GM12878 (cell line): ENCODE results near the gene DLX3. TPM values are rescaled to one million over a fixed set of nuclear protein-coding genes. Genes with fewer than 3 reads are reported as not detected.

Experiments
- ATAC-seq: fragments of 200-7000 bp; cut with Tn5 transposase; 3 replicates; pipeline ENCODE4 v1.9.1; 2020; ENCODE audit warnings: mild to moderate bottlenecking, moderate library complexity
- BruUV-seq: library from RNA; stranded (reverse); fragments of 400-500 nt; replicated peaks from 2 replicates; lab custom pipeline; 2021; lab: Mats Ljungman, UMichigan
- CTCF ChIA-PET: fragments of 300-600 bp; sonication (Branson Sonifier 250); formaldehyde crosslinking; extraction: SDS; loops from one replicate; lab custom pipeline; 2021; ENCODE audit warnings: inconsistent platforms; lab: Yijun Ruan, JAX
- POLR2A ChIA-PET: fragments of 350-600 bp; formaldehyde crosslinking; extraction: SDS; loops from one replicate; lab custom pipeline; 2021; ENCODE audit warnings: inconsistent platforms; lab: Charles Lee
- RAD21 ChIA-PET: fragments of 300-600 bp; sonication (Branson Sonifier 250); formaldehyde crosslinking; loops from one replicate; lab custom pipeline; 2023; ENCODE audit warnings: antibody characterized with exemption; ENCODE audit not compliant: unreplicated experiment; lab: Charles Lee
- SMC1A ChIA-PET: fragments of 300-600 bp; sonication (Branson Sonifier 250); formaldehyde crosslinking; loops from one replicate; lab custom pipeline; 2023; ENCODE audit not compliant: unreplicated experiment, uncharacterized antibody; lab: Charles Lee
- DNase-seq: peaks from one replicate; pipeline ENCODE4 v3.0.0-alpha.2; 2011; ENCODE audit warnings: low read depth, low spot score
- FAIRE-seq: peaks from 3 replicates; lab custom pipeline; 2011; peaks lifted over from hg19 to GRCh38; lab: Jason Lieb, UNC
- H2AFZ ChIP-seq: 2 replicates; pipeline ENCODE4 v1.6.0; 2011; ENCODE audit warnings: low read depth, low read length, control low read depth; ENCODE audit not compliant: control insufficient read depth
- H3K27ac ChIP-seq: 2 replicates; pipeline ENCODE4 v1.5.1; 2011; ENCODE audit warnings: control low read depth; ENCODE audit not compliant: control insufficient read depth, insufficient read depth
- H3K27me3 ChIP-seq, 2 experiments: replicated peaks in 1 of 2; 2 replicates each; pipeline versions ENCODE4 v1.6.0 to v1.6.1; 2011; ENCODE audit warnings: low read length in 1 of 2; ENCODE audit not compliant: control insufficient read depth in 2 of 2, insufficient read depth in 2 of 2
- H3K36me3 ChIP-seq, 2 experiments: 2 replicates each; pipeline ENCODE4 v1.5.1; 2011; ENCODE audit warnings: low read length in 1 of 2; ENCODE audit not compliant: control insufficient read depth in 2 of 2, insufficient read depth in 2 of 2
- H3K4me1 ChIP-seq: 2 replicates; pipeline ENCODE4 v1.6.1; 2011; ENCODE audit warnings: mild to moderate bottlenecking, low read length, moderate library complexity, mixed read lengths; ENCODE audit not compliant: control insufficient read depth, insufficient read depth
- H3K4me2 ChIP-seq: 2 replicates; pipeline ENCODE4 v1.6.0; 2011; ENCODE audit warnings: control low read depth; ENCODE audit not compliant: control insufficient read depth, insufficient read depth
- H3K4me3 ChIP-seq: fragments of 200-600 bp; sonication (generic); 2 replicates; pipeline ENCODE4 v1.5.1; 2016
- H3K79me2 ChIP-seq: 2 replicates; pipeline ENCODE4 v1.6.0; 2011; ENCODE audit warnings: low read length; ENCODE audit not compliant: control insufficient read depth, insufficient read depth
- H3K9ac ChIP-seq: 2 replicates; pipeline ENCODE4 v1.8.0; 2011; ENCODE audit warnings: low read length, control low read depth, mixed read lengths; ENCODE audit not compliant: control insufficient read depth, insufficient read depth
- H3K9me3 ChIP-seq: replicated peaks from 3 replicates; pipeline ENCODE4 v1.5.1; 2011; ENCODE audit warnings: mild to moderate bottlenecking, low read length; ENCODE audit not compliant: control insufficient read depth, insufficient read depth
- H4K20me1 ChIP-seq: 2 replicates; pipeline ENCODE4 v1.6.0; 2011; ENCODE audit not compliant: control insufficient read depth, insufficient read depth
- BACH1 ChIP-seq: fragments of 450-650 bp; IDR thresholded peaks from 2 replicates; pipeline ENCODE4 v1.6.1; 2017; ENCODE audit warnings: mild to moderate bottlenecking, borderline replicate concordance
- DPF2 ChIP-seq: fragments of 450-650 bp; IDR thresholded peaks from 2 replicates; pipeline ENCODE4 v1.6.1; 2017; ENCODE audit warnings: mild to moderate bottlenecking
- FOXM1 ChIP-seq: IDR thresholded peaks from 2 replicates; pipeline ENCODE4 v1.6.1; 2012; ENCODE audit warnings: low read depth, mild to moderate bottlenecking, inconsistent platforms, low read length, moderate library complexity
- KDM1A ChIP-seq: fragments of 200-600 bp; sonication (generic); IDR thresholded peaks from 2 replicates; pipeline ENCODE4 v1.6.1; 2016; ENCODE audit warnings: borderline replicate concordance
- MTA2 ChIP-seq: fragments of 450-650 bp; IDR thresholded peaks from 2 replicates; pipeline ENCODE4 v1.6.1; 2016; ENCODE audit warnings: low read depth, mild to moderate bottlenecking, moderate library complexity
- MTA3 ChIP-seq: IDR thresholded peaks from 2 replicates; pipeline ENCODE4 v1.6.1; 2012; ENCODE audit warnings: low read length, inconsistent platforms, borderline replicate concordance
- MYB ChIP-seq: fragments of 150-350 bp; IDR thresholded peaks from 2 replicates; pipeline ENCODE4 v1.6.1; 2014; ENCODE audit warnings: mild to moderate bottlenecking, low read depth, low read length, borderline replicate concordance
- NFYB ChIP-seq: IDR thresholded peaks from 2 replicates; pipeline ENCODE4 v1.6.1; 2011; ENCODE audit warnings: low read depth, mild to moderate bottlenecking, low read length, improper control_type of control experiment, moderate library complexity; ENCODE audit not compliant: insufficient read depth
- RAD21 ChIP-seq: IDR thresholded peaks from 2 replicates; pipeline ENCODE4 v1.6.1; 2011; ENCODE audit warnings: mild to moderate bottlenecking, low read depth, low read length, moderate library complexity; ENCODE audit not compliant: insufficient read depth
- RUNX3 ChIP-seq: IDR thresholded peaks from 2 replicates; pipeline ENCODE4 v1.6.1; 2012; ENCODE audit warnings: low read length, inconsistent platforms
- SMARCA5 ChIP-seq: fragments of 450-650 bp; IDR thresholded peaks from 2 replicates; pipeline ENCODE4 v1.6.1; 2017; ENCODE audit warnings: mild to moderate bottlenecking
- SMC3 ChIP-seq: IDR thresholded peaks from 2 replicates; pipeline ENCODE4 v1.6.1; 2011; ENCODE audit warnings: low read length, improper control_type of control experiment, borderline replicate concordance
- ZNF592 ChIP-seq: fragments of 450-650 bp; IDR thresholded peaks from 2 replicates; pipeline ENCODE4 v1.6.1; 2017; ENCODE audit warnings: mild to moderate bottlenecking, moderate library complexity
- ZZZ3 ChIP-seq: IDR thresholded peaks from 2 replicates; pipeline ENCODE4 v1.6.1; 2011; ENCODE audit warnings: low read depth; ENCODE audit not compliant: control insufficient read depth, insufficient read length
- WGBS: methylation state at CpG from one replicate; pipeline ENCODE4 v1.1.6; 2016; ENCODE audit warnings: low lambda C conversion rate; ENCODE audit not compliant: insufficient replicate concordance, insufficient coverage; ENCODE audit errors: missing lambda C conversion rate; 5-methylcytosine and 5-hydroxymethylcytosine counted together
- in situ Hi-C: fragments of 300-500 bp; cut with MboI; formaldehyde crosslinking; loops from 9 replicates; pipeline ENCODE4 v1.14.3; 2018; ENCODE audit warnings: mixed read lengths
- intact Hi-C: fragments of 100-400 bp; cut with micrococcal nuclease; formaldehyde crosslinking; loops from one replicate; pipeline ENCODE4 v1.14.2; 2022; ENCODE audit not compliant: unreplicated experiment
- polyA plus RNA-seq, 11 experiments: library from polyadenylated mRNA; depleted of rRNA in 4 of 11; unstranded in 6 of 11; stranded (reverse) in 5 of 11; fragments of >200 nt; fragmentation: Nextera tagmentation in 4 of 11; fragmentation: Illumina TruSeq in 1 of 11; extraction: Ambion mirVana in 4 of 11; extraction: Trizol in 1 of 11; gene quantifications; 1 replicate in 1 of 11; 2 replicates in 10 of 11; pipeline versions ENCODE4 v1.2.1 to v1.2.3, GENCODE V29; 2011 to 2016; ENCODE audit warnings: inconsistent platforms in 2 of 11, missing spikeins in 2 of 11, low read depth in 1 of 11
- total RNA-seq, 4 experiments: library from RNA; depleted of rRNA in 3 of 4; stranded (reverse); fragments of >200 nt in 3 of 4; fragmentation: Illumina TruSeq in 1 of 4; extraction: Trizol in 1 of 4; gene quantifications; 2 replicates each; pipeline versions ENCODE4 v1.2.1 to v1.2.3, GENCODE V29; 2013 to 2021

DLX3 gene
- total and polyA plus RNA-seq, 10 of the 15 experiments (the other 5 are each of a cell fraction or from before 2014, with no cell fraction given): not detected

DNA sequence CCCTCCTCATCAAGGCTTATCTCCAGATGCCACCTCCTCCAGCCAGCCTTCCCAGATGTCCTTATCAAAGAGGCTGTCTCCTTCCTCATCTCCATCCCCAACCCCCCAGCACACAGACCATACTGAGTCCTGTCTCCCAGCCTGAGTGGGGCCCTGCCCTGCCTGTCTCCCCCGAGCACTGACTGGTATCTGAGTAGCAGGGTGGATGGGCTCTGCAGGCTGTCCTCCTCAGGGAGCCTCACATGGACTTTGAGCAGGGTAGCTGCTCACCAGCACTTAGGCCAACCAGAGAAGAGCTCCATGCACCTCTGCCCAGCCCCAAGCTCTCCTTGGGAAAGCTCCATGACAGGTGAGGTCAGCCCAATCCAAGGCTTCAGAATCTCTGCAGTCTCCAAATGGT lies 40.9 kb upstream of the DLX3 start:
- no peak for ATAC-seq
- ChIA-PET SMC1A (no interaction called here), POLR2A (no interaction called here), RAD21 (no interaction called here), CTCF (no interaction called here)
- WGBS: 0% methylated on average over 1 of the region's 1 CpG
- Histone ChIP-seq H3K4me1 (no peaks in the 10 kb centered on the region), H4K20me1 (no peaks in the 10 kb centered on the region), H3K27me3 (peaks cover 0 to 1% of the 10 kb centered on the region in 2 experiments; a peak in 2 of 4 replicates), H3K36me3 (no peaks in the 10 kb centered on the region), H3K4me3 (no peak overlapping the region), H3K79me2 (no peaks in the 10 kb centered on the region), H3K9me3 (no peaks in the 10 kb centered on the region), H3K4me2 (no peak overlapping the region), H3K27ac (no peak overlapping the region), H2AFZ (no peak overlapping the region), H3K9ac (no peak overlapping the region)
- FAIRE-seq: no peak
- in situ Hi-C loops (no loop called here), intact Hi-C loops (no loop called here)
- TF ChIP-seq ZZZ3: no peak
- TF ChIP-seq SMARCA5: no peak
- TF ChIP-seq ZNF592: no peak
- TF ChIP-seq RAD21: no peak
- no peak for TF ChIP-seq BACH1
- no peak for TF ChIP-seq MYB
- TF ChIP-seq DPF2: no peak
- TF ChIP-seq FOXM1: no peak
- no peak for TF ChIP-seq SMC3
- TF ChIP-seq MTA3: no peak
- TF ChIP-seq NFYB: no peak
- TF ChIP-seq MTA2: no peak
- TF ChIP-seq KDM1A: no peak
- no peak for TF ChIP-seq RUNX3
- BruUV-seq: no TSS peak
- no peak for DNase-seq
